ENCODE results near the gene MEF2C. TPM values are rescaled to one million over a fixed set of nuclear protein-coding genes. Genes with fewer than 3 reads are reported as not detected.

Gene MEF2C
- polyA plus RNA-seq, 3 donors = 32.0 to 89.3 (median 88.3) TPM

GRCh38 chr5:88678770-88679381 is 204.1 kb downstream of the MEF2C start:
- H3K9ac ChIP-seq (ENCODE audit: insufficient read depth, low read length, poor library complexity, severe bottlenecking) = no peak overlapping the region
- Mint-ChIP-seq H3K4me1 (peaks cover 45% of the 10 kb centered on the region), H3K4me3 (peak overlapping the region in 1 of 2 donors; percentile 87), H3K27me3 (ENCODE audit: low read depth in 3 of 3) (peaks cover 94 to 99% (median 95%) of the 10 kb centered on the region in 3 donors), H3K36me3 (peaks cover 10 to 15% of the 10 kb centered on the region in 2 donors), H3K9me3 (peaks cover 0 to 48% (median 16%) of the 10 kb centered on the region in 7 donors), H3K27ac (no peak overlapping the region)
- H3K36me3 ChIP-seq (replicated peaks in 1 of 2; ENCODE audit: control insufficient read depth in 1 of 2, insufficient read depth in 2 of 2, low read length in 2 of 2) = no peaks in the 10 kb centered on the region
- no peak overlapping the region for H2AFZ ChIP-seq (ENCODE audit: insufficient read depth, low read depth, low read length, poor library complexity, severe bottlenecking)
- peaks cover 92 to 99% of the 10 kb centered on the region in 2 donors for H3K27me3 ChIP-seq (ENCODE audit: control insufficient read depth in 2 of 2, insufficient read depth in 2 of 2, low read length in 2 of 2)
- TF ChIP-seq, protein P1, sequence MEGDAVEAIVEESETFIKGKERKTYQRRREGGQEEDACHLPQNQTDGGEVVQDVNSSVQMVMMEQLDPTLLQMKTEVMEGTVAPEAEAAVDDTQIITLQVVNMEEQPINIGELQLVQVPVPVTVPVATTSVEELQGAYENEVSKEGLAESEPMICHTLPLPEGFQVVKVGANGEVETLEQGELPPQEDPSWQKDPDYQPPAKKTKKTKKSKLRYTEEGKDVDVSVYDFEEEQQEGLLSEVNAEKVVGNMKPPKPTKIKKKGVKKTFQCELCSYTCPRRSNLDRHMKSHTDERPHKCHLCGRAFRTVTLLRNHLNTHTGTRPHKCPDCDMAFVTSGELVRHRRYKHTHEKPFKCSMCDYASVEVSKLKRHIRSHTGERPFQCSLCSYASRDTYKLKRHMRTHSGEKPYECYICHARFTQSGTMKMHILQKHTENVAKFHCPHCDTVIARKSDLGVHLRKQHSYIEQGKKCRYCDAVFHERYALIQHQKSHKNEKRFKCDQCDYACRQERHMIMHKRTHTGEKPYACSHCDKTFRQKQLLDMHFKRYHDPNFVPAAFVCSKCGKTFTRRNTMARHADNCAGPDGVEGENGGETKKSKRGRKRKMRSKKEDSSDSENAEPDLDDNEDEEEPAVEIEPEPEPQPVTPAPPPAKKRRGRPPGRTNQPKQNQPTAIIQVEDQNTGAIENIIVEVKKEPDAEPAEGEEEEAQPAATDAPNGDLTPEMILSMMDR (IDR thresholded peaks at IDR 0.05) = no peak
- no peak for DNase-seq
- no peak overlapping the region for H3K27ac ChIP-seq (ENCODE audit: low read depth in 1 of 2, low read length in 2 of 2)
- H3K4me1 ChIP-seq (ENCODE audit: control insufficient read depth in 1 of 2, insufficient read depth in 2 of 2, low read length in 2 of 2) = peaks cover 28 to 37% of the 10 kb centered on the region in 2 donors
- H3K4me2 ChIP-seq (replicated peaks; ENCODE audit: extremely low read depth, low read length, poor library complexity, severe bottlenecking) = no peak overlapping the region
- WGBS (ENCODE audit: insufficient coverage) = no CpG with 5 or more reads among the region's 14 CpGs
- no peak overlapping the region for H3K4me3 ChIP-seq (replicated peaks in 1 of 3; ENCODE audit: low read depth in 2 of 3, low read length in 3 of 3)
- H3K79me2 ChIP-seq (ENCODE audit: insufficient read depth, low read length) = no peaks in the 10 kb centered on the region
- intact Hi-C loops (cut with micrococcal nuclease) = loop anchor here in 1 of 2 donors (5.0 kb wide), 1 partner anchor 897 kb away; no protein-coding TSS in a partner anchor
- H3K9me3 ChIP-seq (replicated peaks in 1 of 2; ENCODE audit: control insufficient read depth in 1 of 2, insufficient read depth in 1 of 2, low read length in 2 of 2) = peaks cover 0 to 55% of the 10 kb centered on the region in 2 donors
- H4K20me1 ChIP-seq (ENCODE audit: insufficient read depth, low read length) = no peaks in the 10 kb centered on the region

DNA sequence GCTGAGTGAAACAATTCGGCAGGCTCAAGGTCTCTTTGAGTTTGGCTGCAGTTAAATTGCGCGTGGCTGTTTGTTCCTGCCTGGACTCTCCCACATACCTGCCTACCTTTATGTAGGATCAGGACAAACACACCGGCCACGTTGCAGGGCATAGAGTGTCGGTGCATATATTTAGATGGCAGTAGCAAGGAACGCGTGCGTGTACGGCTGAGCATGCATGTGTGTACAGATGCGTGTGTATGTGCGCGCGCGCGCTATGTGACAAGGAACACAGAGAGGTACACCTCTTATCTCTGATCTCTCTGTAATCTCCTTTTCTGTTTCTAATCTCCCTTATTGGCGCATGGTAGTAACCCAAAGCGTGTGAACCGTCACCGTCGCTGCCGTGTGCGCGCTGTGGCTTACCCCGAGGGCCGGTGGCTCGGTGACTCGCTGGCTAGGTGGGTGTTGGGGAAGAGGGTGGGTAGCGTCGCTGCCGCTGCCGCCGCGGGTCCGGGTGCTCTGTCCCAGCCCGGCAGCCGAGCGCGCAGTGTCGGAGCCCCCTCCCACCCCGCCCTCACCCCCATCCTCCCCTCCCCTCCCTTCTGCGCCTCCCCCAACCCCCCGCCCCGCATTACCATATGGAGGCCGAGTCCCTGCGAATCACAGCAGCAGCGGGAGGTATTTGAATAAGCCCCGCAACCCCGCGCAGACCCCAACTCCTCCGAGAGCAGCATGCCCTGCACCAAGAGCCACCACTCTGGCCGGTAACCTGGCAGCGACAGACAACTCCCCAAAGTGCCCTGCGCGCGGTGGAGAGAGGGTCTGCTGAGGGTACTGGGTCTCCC is 204.8 kb downstream of the MEF2C start:
- Mint-ChIP-seq H3K4me3 (peak overlapping the region in 1 of 2 donors; percentile 87), H3K4me1 (peaks cover 46% of the 10 kb centered on the region), H3K9me3 (peaks cover 0 to 50% (median 22%) of the 10 kb centered on the region in 7 donors), H3K36me3 (peaks cover 10 to 18% of the 10 kb centered on the region in 2 donors), H3K27ac (no peak overlapping the region), H3K27me3 (ENCODE audit: low read depth in 3 of 3) (peaks cover 94 to 99% (median 95%) of the 10 kb centered on the region in 3 donors)
- Histone ChIP-seq H2AFZ (ENCODE audit: insufficient read depth, low read depth, low read length, poor library complexity, severe bottlenecking) (no peak overlapping the region), H3K9ac (ENCODE audit: insufficient read depth, low read length, poor library complexity, severe bottlenecking) (no peak overlapping the region), H3K4me2 (replicated peaks; ENCODE audit: extremely low read depth, low read length, poor library complexity, severe bottlenecking) (no peak overlapping the region), H3K9me3 (replicated peaks in 1 of 2; ENCODE audit: control insufficient read depth in 1 of 2, insufficient read depth in 1 of 2, low read length in 2 of 2) (peaks cover 0 to 53% of the 10 kb centered on the region in 2 donors), H3K27me3 (ENCODE audit: control insufficient read depth in 2 of 2, insufficient read depth in 2 of 2, low read length in 2 of 2) (peaks cover 92 to 99% of the 10 kb centered on the region in 2 donors), H3K27ac (ENCODE audit: low read depth in 1 of 2, low read length in 2 of 2) (no peak overlapping the region), H3K4me3 (replicated peaks in 1 of 3; ENCODE audit: low read depth in 2 of 3, low read length in 3 of 3) (no peak overlapping the region), H3K79me2 (ENCODE audit: insufficient read depth, low read length) (no peaks in the 10 kb centered on the region), H4K20me1 (ENCODE audit: insufficient read depth, low read length) (no peaks in the 10 kb centered on the region), H3K4me1 (ENCODE audit: control insufficient read depth in 1 of 2, insufficient read depth in 2 of 2, low read length in 2 of 2) (peaks cover 29 to 37% of the 10 kb centered on the region in 2 donors), H3K36me3 (replicated peaks in 1 of 2; ENCODE audit: control insufficient read depth in 1 of 2, insufficient read depth in 2 of 2, low read length in 2 of 2) (no peaks in the 10 kb centered on the region)
- 0% methylated on average over 1 of the region's 56 CpGs for WGBS (ENCODE audit: insufficient coverage)
- intact Hi-C loops (cut with micrococcal nuclease) = loop anchor here in 1 of 2 donors (5.0 kb wide), 1 partner anchor 896 kb away; no protein-coding TSS in a partner anchor
- TF ChIP-seq, protein P1 (IDR thresholded peaks at IDR 0.05) = no peak
- no peak for DNase-seq

All from CD14-positive monocyte (primary cell).